ENCODE results near the gene AKT1. TPM values are rescaled to one million over a fixed set of nuclear protein-coding genes. Genes with fewer than 3 reads are reported as not detected.
A peak's percentile ranks its signal among the peaks of the same experiment; 100 is the strongest.

The AKT1 gene
- total RNA-seq, 1 donor from 2014 or later: 155 TPM

DNA sequence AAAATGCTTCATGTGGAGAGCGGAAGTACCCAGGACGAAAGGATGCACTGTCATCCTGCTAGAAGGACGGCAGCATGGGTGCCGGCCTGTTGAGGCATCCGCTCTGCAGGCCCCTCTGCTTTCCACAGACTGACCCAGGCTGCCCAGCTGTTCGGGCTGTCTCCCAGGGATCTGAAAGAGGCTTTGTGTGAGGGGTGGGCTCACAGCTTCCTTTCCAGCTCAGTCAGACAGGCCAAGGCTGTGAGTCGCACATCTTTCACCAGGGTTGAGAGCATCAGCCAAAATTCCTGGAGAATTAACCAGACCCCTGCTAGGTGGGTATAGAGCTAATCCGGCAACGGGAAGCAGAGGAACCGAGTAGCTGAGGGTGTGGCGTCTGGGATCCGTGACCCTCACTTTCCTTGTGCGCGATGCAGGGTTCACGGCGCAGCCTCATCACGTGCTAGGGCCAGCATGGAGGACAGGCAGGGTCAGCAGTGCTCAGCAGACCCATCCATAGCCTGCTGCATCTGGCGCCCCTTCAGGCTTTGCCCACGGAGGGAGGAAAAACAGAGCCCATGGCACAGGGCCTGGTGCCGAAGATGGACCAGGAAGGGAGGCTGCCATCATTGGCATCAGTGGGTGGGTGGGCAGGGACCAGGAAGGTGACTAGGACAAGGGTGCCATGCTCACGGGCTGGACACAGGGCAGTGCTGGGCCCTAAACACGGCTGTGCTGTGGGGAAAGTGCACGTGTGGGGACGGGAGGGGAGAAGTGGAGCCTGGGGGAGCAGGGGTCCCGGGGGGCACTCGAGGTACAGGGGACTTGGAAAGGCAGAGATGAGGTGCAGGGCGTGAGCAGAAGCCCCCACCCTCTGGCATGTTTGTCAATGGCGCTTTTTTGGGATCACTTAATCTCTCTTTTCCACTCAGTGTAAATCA, 51.8 kb downstream of the AKT1 start:
- Mint-ChIP-seq H3K4me1 (ENCODE audit: low read depth, unreplicated experiment) (peaks cover 14% of the 10 kb centered on the region), H3K27ac (ENCODE audit: unreplicated experiment) (peak overlapping the region; percentile 75), H3K4me3 (ENCODE audit: unreplicated experiment) (no peak overlapping the region), H3K9me3 (ENCODE audit: unreplicated experiment) (no peaks in the 10 kb centered on the region), H3K27me3 (ENCODE audit: low read depth, unreplicated experiment) (no peaks in the 10 kb centered on the region), H3K36me3 (ENCODE audit: low read depth, unreplicated experiment) (peaks cover 3% of the 10 kb centered on the region)
- DNase-seq (ENCODE audit: low read depth) (no peak), FAIRE-seq (no peak)
- Histone ChIP-seq H3K27ac (ENCODE audit: low read depth, low read length) (no peak overlapping the region), H3K36me3 (ENCODE audit: insufficient read depth, low read length) (no peaks in the 10 kb centered on the region), H3K9me3 (ENCODE audit: insufficient read depth, low read depth, low read length) (no peaks in the 10 kb centered on the region), H3K79me2 (ENCODE audit: insufficient read depth, low read length) (no peaks in the 10 kb centered on the region), H4K20me1 (ENCODE audit: insufficient read depth, low read length) (no peaks in the 10 kb centered on the region), H3K27me3 (ENCODE audit: insufficient read depth, low read length) (no peaks in the 10 kb centered on the region), H3K4me2 (ENCODE audit: low read length) (no peak overlapping the region), H2AFZ (ENCODE audit: low read depth, low read length) (no peak overlapping the region), H3K9ac (ENCODE audit: low read length) (no peak overlapping the region), H3K4me1 (ENCODE audit: insufficient read depth, low read length) (peaks cover 4% of the 10 kb centered on the region), H3K4me3 (ENCODE audit: insufficient read depth, low read depth, low read length) (no peak overlapping the region)
- TF ChIP-seq EZH2 (IDR thresholded peaks at IDR 0.05; ENCODE audit: insufficient read depth, low read length): no peak
- TF ChIP-seq, protein P1, sequence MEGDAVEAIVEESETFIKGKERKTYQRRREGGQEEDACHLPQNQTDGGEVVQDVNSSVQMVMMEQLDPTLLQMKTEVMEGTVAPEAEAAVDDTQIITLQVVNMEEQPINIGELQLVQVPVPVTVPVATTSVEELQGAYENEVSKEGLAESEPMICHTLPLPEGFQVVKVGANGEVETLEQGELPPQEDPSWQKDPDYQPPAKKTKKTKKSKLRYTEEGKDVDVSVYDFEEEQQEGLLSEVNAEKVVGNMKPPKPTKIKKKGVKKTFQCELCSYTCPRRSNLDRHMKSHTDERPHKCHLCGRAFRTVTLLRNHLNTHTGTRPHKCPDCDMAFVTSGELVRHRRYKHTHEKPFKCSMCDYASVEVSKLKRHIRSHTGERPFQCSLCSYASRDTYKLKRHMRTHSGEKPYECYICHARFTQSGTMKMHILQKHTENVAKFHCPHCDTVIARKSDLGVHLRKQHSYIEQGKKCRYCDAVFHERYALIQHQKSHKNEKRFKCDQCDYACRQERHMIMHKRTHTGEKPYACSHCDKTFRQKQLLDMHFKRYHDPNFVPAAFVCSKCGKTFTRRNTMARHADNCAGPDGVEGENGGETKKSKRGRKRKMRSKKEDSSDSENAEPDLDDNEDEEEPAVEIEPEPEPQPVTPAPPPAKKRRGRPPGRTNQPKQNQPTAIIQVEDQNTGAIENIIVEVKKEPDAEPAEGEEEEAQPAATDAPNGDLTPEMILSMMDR (IDR thresholded peaks at IDR 0.05; ENCODE audit: insufficient read depth, low read depth, low read length): no peak

DNA sequence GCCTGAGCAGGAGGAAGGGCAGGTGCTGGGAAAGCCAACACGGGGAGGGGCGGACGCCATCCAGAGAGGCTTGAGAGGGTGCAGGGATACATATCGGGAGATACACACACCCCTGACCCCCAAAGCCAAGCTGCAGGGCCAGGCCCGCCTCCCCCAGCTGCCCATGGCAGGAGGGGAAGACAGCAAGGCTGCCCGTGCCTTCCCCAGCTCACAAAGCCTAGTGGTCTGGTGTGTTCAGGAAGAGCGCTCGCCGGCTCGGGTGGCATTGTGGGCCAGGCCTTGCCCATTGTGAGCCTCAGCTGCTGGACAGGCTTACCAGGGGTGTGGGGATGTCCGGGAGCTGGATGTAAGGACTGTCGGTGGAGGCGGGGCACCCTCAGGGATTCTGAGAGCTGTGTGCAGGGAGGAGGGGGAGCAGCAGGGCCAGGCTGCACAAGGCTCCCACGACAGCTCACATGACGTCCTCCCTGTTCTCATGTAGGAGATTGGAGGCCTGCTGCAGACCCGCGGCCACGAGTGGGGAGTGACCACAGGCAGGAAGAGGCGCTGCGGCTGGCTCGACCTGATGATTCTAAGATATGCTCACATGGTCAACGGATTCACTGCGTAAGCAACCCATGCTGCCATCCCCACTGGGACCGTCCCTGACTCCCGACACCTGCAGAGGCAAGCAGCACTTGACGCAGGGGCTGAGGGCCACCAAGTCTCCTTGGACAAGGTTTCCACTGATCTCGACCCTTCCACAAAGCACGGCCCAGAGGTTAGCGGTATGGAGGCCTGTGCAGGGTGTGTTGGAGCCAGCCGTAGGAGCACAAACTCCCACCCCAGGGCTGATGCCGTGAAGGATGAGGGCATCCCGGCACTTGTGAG, 52.7 kb downstream of the AKT1 start:
- FAIRE-seq: no peak
- no peaks in the 10 kb centered on the region for H3K9me3 ChIP-seq (ENCODE audit: insufficient read depth, low read depth, low read length)
- H3K79me2 ChIP-seq (ENCODE audit: insufficient read depth, low read length): no peaks in the 10 kb centered on the region
- DNase-seq (ENCODE audit: low read depth): no peak
- TF ChIP-seq, protein P1 (IDR thresholded peaks at IDR 0.05; ENCODE audit: insufficient read depth, low read depth, low read length): no peak
- no peak for TF ChIP-seq EZH2 (IDR thresholded peaks at IDR 0.05; ENCODE audit: insufficient read depth, low read length)
- H3K4me3 Mint-ChIP-seq (ENCODE audit: unreplicated experiment): no peak overlapping the region
- H2AFZ ChIP-seq (ENCODE audit: low read depth, low read length): no peak overlapping the region
- peaks cover 3% of the 10 kb centered on the region for H3K27me3 Mint-ChIP-seq (ENCODE audit: low read depth, unreplicated experiment)
- no peaks in the 10 kb centered on the region for H3K27me3 ChIP-seq (ENCODE audit: insufficient read depth, low read length)
- peak overlapping the region; percentile 75 for H3K27ac Mint-ChIP-seq (ENCODE audit: unreplicated experiment)
- H3K4me1 Mint-ChIP-seq (ENCODE audit: low read depth, unreplicated experiment): peaks cover 14% of the 10 kb centered on the region
- no peaks in the 10 kb centered on the region for H3K9me3 Mint-ChIP-seq (ENCODE audit: unreplicated experiment)
- H3K27ac ChIP-seq (ENCODE audit: low read depth, low read length): no peak overlapping the region
- H4K20me1 ChIP-seq (ENCODE audit: insufficient read depth, low read length): no peaks in the 10 kb centered on the region
- H3K36me3 ChIP-seq (ENCODE audit: insufficient read depth, low read length): no peaks in the 10 kb centered on the region
- H3K9ac ChIP-seq (ENCODE audit: low read length): no peak overlapping the region
- H3K4me3 ChIP-seq (ENCODE audit: insufficient read depth, low read depth, low read length): no peak overlapping the region
- H3K4me2 ChIP-seq (ENCODE audit: low read length): no peak overlapping the region
- peaks cover 4% of the 10 kb centered on the region for H3K4me1 ChIP-seq (ENCODE audit: insufficient read depth, low read length)
- peaks cover 3% of the 10 kb centered on the region for H3K36me3 Mint-ChIP-seq (ENCODE audit: low read depth, unreplicated experiment)
